Cardiac muscle cell (in vitro differentiated cells and primary cell): ENCODE measurements around the gene NTN5. TPM values are rescaled to one million over a fixed set of nuclear protein-coding genes. Genes with fewer than 3 reads are reported as not detected.

Experiments
- DNase-seq, 2 donors: peaks; one replicate each; pipeline versions ENCODE4 v3.0.0 to v3.0.0-alpha.2; 2010 to 2017; ENCODE audit warnings: low read depth in 1 of 2, low spot score in 1 of 2
- H3K27ac ChIP-seq: fragments of 200-600 bp; sonication (generic); 2 replicates; pipeline ENCODE4 v1.5.1; 2016
- H3K27me3 ChIP-seq: fragments of 200-600 bp; sonication (generic); 2 replicates; pipeline ENCODE4 v1.6.0; 2016; ENCODE audit warnings: control low read depth
- H3K36me3 ChIP-seq: fragments of 200-600 bp; sonication (generic); 2 replicates; pipeline ENCODE4 v1.5.1; 2016; ENCODE audit warnings: control low read depth
- H3K4me1 ChIP-seq: fragments of 200-600 bp; sonication (generic); 2 replicates; pipeline ENCODE4 v1.8.1; 2017; ENCODE audit warnings: low read depth, mild to moderate bottlenecking, mixed run types
- H3K4me3 ChIP-seq: fragments of 200-600 bp; sonication (generic); 2 replicates; pipeline ENCODE4 v1.5.1; 2016; ENCODE audit warnings: mild to moderate bottlenecking
- H3K9me3 ChIP-seq: fragments of 200-600 bp; sonication (generic); 2 replicates; pipeline ENCODE4 v1.5.1; 2017; ENCODE audit warnings: low read depth, mild to moderate bottlenecking, control low read depth
- CTCF ChIP-seq: IDR thresholded peaks from 2 replicates; pipeline ENCODE4 v1.5.1; 2012; ENCODE audit warnings: low read depth, mild to moderate bottlenecking, low read length
- polyA plus RNA-seq: library from polyadenylated mRNA; unstranded; fragments of >200 nt; fragmentation: Nextera tagmentation; extraction: Ambion mirVana; gene quantifications from 2 replicates; pipeline ENCODE4 v1.2.1, GENCODE V29; 2016
- total RNA-seq: library from RNA; depleted of rRNA; stranded (reverse); fragments of >200 nt; gene quantifications from 2 replicates; pipeline ENCODE4 v1.2.3, GENCODE V29; 2016

Gene NTN5
- total and polyA plus RNA-seq, 2 experiments from 2014 or later = 4.1 TPM; not detected in 1

DNA sequence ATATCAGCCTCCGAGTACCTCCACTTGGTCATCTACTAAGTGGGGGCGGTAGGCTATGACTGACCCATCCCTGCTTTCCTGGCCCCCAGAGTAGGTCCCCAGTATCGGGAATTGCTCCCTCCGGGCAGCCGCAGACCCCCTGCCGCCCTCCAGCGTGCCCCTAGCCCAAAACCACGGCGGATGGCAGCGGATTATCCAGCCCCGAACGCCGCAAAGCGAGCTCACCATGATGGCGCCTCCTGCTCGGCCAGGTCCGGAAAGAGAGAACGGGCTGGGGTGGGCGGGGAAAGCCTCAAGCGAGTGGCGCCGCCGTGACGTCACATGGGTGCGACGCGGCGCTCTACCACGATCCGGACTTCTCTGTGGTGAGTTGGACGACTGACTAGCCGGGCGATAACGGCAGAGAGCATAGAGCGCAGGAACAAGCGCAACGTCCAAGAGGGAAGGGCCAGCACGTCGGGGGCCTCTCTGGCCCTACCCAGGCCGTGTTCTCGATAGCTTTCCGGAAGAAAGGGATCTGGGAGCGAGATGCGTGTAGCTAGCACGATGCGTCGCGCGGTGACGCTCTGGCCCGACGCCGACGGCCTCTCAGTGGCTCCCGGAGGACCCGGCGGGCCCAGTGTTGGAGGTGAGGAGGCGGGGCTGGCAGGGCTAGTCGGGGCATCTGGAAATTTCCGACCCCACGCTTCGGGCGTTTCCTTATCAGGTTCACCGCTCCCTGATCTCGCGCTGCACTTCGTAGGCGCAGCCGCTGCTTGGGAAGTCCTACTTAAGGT lies 53.7 kb downstream of the NTN5 start, which contains the start of the genes RPL18 and SPHK2:
Gene RPL18 (minus strand): TSS at position 263 of the 776 bp plus-strand sequence. CDS start 35 bp downstream, at position 228.
Gene SPHK2 (plus strand): TSS at position 591 of the 776 bp plus-strand sequence. CDS start 1,009 bp downstream, outside the sequence.
- Histone ChIP-seq H3K27me3 (no peaks in the 10 kb centered on the region), H3K9me3 (no peaks in the 10 kb centered on the region), H3K4me3 (peak within 1 kb of the TSS; percentile 89), H3K36me3 (peaks cover 26% of the 10 kb centered on the region), H3K27ac (peak within 1 kb of the TSS; percentile 88), H3K4me1 (peaks cover 15% of the 10 kb centered on the region)
- TF ChIP-seq CTCF = no peak
- peak; percentile 99 to 100 for DNase-seq

DNA sequence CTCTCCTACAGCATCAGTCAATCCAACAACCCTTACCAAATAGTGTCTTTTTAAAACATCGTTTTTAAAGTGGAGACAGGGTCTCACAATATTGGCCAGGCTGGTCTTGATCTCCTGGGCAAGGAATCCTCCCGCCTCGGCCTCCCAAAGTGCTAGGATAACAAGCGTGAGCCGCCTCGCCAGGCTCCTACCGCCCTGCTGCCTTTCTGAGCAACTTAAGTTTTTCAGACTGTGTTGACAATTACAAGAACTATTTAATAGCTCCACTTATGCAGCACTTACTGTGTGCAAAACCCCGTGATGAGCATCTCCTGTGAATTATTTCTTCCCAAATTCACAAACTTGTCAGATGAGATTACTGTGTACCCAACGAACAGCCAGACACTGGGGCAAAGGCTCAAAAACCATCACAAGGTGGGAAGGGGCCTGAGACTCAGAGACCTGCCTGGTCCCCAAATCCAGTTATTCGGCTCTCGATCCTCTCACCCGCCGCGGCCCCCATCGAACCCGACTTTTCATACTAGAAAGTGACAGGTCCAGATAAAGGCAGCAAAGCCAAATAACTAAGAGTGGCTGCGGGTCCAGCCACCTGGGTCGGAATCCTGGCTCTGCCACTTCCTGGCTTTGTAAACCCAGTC lies 54.4 kb downstream of the NTN5 start:
- peaks cover 23% of the 10 kb centered on the region for H3K4me1 ChIP-seq
- H3K36me3 ChIP-seq = peaks cover 26% of the 10 kb centered on the region
- no peak for TF ChIP-seq CTCF
- peak overlapping the region; percentile 89 for H3K4me3 ChIP-seq
- peak in 1 of 2 donors; percentile 47 for DNase-seq
- H3K27me3 ChIP-seq = no peaks in the 10 kb centered on the region
- H3K9me3 ChIP-seq = no peaks in the 10 kb centered on the region
- H3K27ac ChIP-seq = peak overlapping the region; percentile 88

DNA sequence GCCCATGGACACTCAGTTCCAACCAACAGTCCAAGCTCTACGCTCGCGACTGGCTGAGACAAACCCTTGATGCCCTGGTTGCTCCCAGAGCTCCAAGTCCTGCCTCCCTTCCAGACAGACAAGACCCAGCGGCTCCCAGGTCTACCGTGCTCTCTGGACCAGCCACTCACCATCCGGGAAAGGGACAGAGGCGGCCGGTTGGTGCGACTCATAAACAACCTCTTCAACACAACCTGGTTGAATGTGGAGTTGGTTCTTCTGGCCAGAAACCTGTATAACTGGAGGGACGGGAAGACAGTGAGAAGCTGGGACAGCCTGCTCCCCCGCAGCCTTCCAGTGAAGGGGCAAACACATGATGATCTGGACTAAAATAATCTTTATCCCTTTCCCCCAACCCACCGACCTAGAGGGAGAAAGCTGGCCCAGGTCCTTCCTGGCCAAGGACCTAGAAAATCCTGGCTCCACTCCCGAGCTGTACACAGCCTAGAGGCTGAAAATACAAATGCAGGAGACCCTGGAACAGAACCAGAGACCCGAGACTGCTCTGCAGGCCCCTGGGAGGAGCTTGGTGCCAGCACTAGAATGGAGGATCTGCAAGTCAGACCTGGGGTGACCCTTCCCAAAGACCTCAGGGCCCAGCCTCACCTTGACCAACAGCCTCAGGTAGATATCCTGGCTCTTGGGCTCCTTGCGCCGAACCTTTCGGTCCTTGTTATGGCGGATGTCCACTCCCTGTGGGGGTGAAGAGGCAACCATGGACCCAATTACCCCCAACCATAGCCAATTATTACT lies 55.5 kb downstream of the NTN5 start:
- no peaks in the 10 kb centered on the region for H3K27me3 ChIP-seq
- peaks cover 26% of the 10 kb centered on the region for H3K36me3 ChIP-seq
- no peaks in the 10 kb centered on the region for H3K9me3 ChIP-seq
- peak overlapping the region; percentile 44 for H3K27ac ChIP-seq
- H3K4me3 ChIP-seq = peak overlapping the region; percentile 89
- peak in 1 of 2 donors; percentile 61 for DNase-seq
- H3K4me1 ChIP-seq = peaks cover 23% of the 10 kb centered on the region
- TF ChIP-seq CTCF = peak; percentile 22

DNA sequence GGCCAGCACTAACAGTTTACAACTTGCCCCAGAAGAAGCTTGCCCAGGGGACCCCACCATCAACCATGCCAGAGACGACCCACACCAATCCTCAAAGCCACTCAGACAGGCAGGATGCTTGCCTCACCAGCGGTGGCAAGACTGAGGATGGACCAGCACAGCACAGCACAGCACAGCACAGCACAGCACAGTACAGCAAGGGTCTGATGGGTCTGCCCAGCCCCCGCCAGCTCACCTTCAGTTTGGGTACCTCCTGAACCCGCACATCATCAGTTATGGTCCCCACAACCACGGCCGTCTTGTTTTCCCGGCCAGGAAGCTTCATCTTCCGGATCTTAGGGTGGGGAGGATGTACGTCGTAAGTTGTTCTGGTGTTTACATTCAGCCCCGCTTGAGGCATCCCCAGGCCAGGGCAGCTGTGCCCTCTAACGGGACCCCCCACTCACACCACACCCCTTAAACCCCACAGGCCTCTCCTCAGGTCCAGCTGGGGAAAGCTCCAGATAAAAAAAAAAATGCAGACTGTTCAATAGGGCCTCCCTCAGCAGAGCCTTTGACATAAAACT lies 56.2 kb downstream of the NTN5 start:
- Histone ChIP-seq H3K27me3 (no peaks in the 10 kb centered on the region), H3K36me3 (peaks cover 26% of the 10 kb centered on the region), H3K9me3 (no peaks in the 10 kb centered on the region), H3K4me1 (peaks cover 23% of the 10 kb centered on the region), H3K27ac (no peak overlapping the region), H3K4me3 (no peak overlapping the region)
- no peak for DNase-seq
- TF ChIP-seq CTCF = no peak

DNA sequence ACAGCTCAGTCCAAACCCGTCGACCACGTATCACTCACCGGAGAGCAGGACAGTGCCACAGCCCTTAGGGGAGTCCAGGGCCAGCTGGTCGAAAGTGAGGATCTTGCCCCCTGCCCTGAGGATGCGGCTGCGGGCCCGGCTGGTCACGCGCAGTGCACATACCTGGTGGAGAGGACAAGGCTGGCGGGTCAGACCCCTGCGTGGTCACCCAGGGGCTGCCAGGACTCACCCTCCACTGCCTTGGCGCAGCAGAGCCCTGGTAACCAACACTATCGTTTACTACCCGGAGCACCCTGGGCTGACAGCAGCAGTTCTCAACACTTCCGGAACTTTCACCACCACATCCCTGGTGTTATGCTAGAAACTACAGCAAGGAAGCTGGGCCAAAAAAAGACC lies 56.8 kb downstream of the NTN5 start:
- no peak for DNase-seq
- no peak for TF ChIP-seq CTCF
- H3K4me1 ChIP-seq = peaks cover 23% of the 10 kb centered on the region
- H3K27ac ChIP-seq = no peak overlapping the region
- H3K36me3 ChIP-seq = peaks cover 26% of the 10 kb centered on the region
- no peaks in the 10 kb centered on the region for H3K27me3 ChIP-seq
- H3K4me3 ChIP-seq = no peak overlapping the region
- no peaks in the 10 kb centered on the region for H3K9me3 ChIP-seq
